ENCODE data around the gene ADGRL3. TPM values are rescaled to one million over a fixed set of nuclear protein-coding genes. Genes with fewer than 3 reads are reported as not detected.

Gene ADGRL3
- total and polyA plus RNA-seq, 2 donors (not counting 1 experiment from before 2014, with no cell fraction given) = under 0.01 to 0.05 TPM

DNA sequence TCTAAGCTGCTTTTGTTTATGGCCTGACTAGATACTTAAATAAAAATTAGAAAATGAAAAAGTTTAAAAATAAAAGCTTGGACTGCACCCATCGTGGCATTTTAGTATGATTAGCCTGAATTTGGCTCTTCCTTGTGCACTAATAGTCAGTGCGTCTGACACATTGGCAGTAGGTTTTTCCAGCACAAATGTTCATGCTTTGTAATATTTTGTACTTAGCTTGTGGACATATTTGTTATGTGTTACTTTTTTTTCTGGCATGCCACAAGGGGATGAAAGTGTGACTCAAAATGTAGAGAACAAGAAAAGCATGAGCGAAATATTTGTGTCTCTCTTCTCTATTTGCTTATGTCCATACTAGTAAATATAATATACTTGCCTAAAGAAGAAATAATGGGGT lies 359.3 kb downstream of the ADGRL3 start:
- H3K27me3 ChIP-seq (ENCODE audit: control insufficient read depth, insufficient read depth, low read length) = no peaks in the 10 kb centered on the region
- no peak overlapping the region for H3K27ac ChIP-seq (ENCODE audit: insufficient read depth, low read length)
- H4K20me1 ChIP-seq (ENCODE audit: control insufficient read depth, extremely low read depth, insufficient read depth, low read length) = no peaks in the 10 kb centered on the region
- H3K9ac ChIP-seq (ENCODE audit: insufficient read depth, low read length) = no peak overlapping the region
- no peaks in the 10 kb centered on the region for H3K36me3 ChIP-seq (ENCODE audit: control insufficient read depth, insufficient read depth, low read length)
- no peaks in the 10 kb centered on the region for H3K79me2 ChIP-seq (ENCODE audit: control insufficient read depth, insufficient read depth, low read length)
- H3K9me3 ChIP-seq (ENCODE audit: control insufficient read depth, insufficient read depth, low read depth, low read length) = no peaks in the 10 kb centered on the region
- TF ChIP-seq, protein P1, sequence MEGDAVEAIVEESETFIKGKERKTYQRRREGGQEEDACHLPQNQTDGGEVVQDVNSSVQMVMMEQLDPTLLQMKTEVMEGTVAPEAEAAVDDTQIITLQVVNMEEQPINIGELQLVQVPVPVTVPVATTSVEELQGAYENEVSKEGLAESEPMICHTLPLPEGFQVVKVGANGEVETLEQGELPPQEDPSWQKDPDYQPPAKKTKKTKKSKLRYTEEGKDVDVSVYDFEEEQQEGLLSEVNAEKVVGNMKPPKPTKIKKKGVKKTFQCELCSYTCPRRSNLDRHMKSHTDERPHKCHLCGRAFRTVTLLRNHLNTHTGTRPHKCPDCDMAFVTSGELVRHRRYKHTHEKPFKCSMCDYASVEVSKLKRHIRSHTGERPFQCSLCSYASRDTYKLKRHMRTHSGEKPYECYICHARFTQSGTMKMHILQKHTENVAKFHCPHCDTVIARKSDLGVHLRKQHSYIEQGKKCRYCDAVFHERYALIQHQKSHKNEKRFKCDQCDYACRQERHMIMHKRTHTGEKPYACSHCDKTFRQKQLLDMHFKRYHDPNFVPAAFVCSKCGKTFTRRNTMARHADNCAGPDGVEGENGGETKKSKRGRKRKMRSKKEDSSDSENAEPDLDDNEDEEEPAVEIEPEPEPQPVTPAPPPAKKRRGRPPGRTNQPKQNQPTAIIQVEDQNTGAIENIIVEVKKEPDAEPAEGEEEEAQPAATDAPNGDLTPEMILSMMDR (conservative IDR thresholded peaks at IDR 0.05 in 1 of 2, IDR thresholded peaks at IDR 0.05 in 1 of 2; ENCODE audit: low read depth in 1 of 2, low read length in 2 of 2) = no peak
- TF ChIP-seq EZH2 (IDR thresholded peaks at IDR 0.05; ENCODE audit: low read length, missing control alignments) = no peak
- H2AFZ ChIP-seq (ENCODE audit: low read length) = no peak overlapping the region
- H3K4me3 ChIP-seq (replicated peaks in 1 of 4; ENCODE audit: control extremely low read depth in 1 of 4, insufficient read depth in 1 of 4, low read depth in 3 of 4, low read length in 4 of 4) = no peak overlapping the region
- no peaks in the 10 kb centered on the region for H3K4me1 ChIP-seq (ENCODE audit: control insufficient read depth, extremely low read depth, insufficient read depth, low read length)
- DNase-seq (ENCODE audit: low read depth in 2 of 2) = no peak
- H3K4me2 ChIP-seq (ENCODE audit: extremely low read depth, insufficient read depth, low read length) = no peak overlapping the region

GRCh38 chr4:61561028-61561427 lies 360.9 kb downstream of the ADGRL3 start:
- Histone ChIP-seq H3K27ac (ENCODE audit: insufficient read depth, low read length) (no peak overlapping the region), H4K20me1 (ENCODE audit: control insufficient read depth, extremely low read depth, insufficient read depth, low read length) (no peaks in the 10 kb centered on the region), H2AFZ (ENCODE audit: low read length) (no peak overlapping the region), H3K4me1 (ENCODE audit: control insufficient read depth, extremely low read depth, insufficient read depth, low read length) (no peaks in the 10 kb centered on the region), H3K4me2 (ENCODE audit: extremely low read depth, insufficient read depth, low read length) (no peak overlapping the region), H3K9ac (ENCODE audit: insufficient read depth, low read length) (no peak overlapping the region), H3K9me3 (ENCODE audit: control insufficient read depth, insufficient read depth, low read depth, low read length) (no peaks in the 10 kb centered on the region), H3K36me3 (ENCODE audit: control insufficient read depth, insufficient read depth, low read length) (no peaks in the 10 kb centered on the region), H3K4me3 (replicated peaks in 1 of 4; ENCODE audit: control extremely low read depth in 1 of 4, insufficient read depth in 1 of 4, low read depth in 3 of 4, low read length in 4 of 4) (no peak overlapping the region), H3K27me3 (ENCODE audit: control insufficient read depth, insufficient read depth, low read length) (no peaks in the 10 kb centered on the region), H3K79me2 (ENCODE audit: control insufficient read depth, insufficient read depth, low read length) (no peaks in the 10 kb centered on the region)
- no peak for DNase-seq (ENCODE audit: low read depth in 2 of 2)
- TF ChIP-seq EZH2 (IDR thresholded peaks at IDR 0.05; ENCODE audit: low read length, missing control alignments) = no peak
- TF ChIP-seq, protein P1 (conservative IDR thresholded peaks at IDR 0.05 in 1 of 2, IDR thresholded peaks at IDR 0.05 in 1 of 2; ENCODE audit: low read depth in 1 of 2, low read length in 2 of 2) = no peak

DNA sequence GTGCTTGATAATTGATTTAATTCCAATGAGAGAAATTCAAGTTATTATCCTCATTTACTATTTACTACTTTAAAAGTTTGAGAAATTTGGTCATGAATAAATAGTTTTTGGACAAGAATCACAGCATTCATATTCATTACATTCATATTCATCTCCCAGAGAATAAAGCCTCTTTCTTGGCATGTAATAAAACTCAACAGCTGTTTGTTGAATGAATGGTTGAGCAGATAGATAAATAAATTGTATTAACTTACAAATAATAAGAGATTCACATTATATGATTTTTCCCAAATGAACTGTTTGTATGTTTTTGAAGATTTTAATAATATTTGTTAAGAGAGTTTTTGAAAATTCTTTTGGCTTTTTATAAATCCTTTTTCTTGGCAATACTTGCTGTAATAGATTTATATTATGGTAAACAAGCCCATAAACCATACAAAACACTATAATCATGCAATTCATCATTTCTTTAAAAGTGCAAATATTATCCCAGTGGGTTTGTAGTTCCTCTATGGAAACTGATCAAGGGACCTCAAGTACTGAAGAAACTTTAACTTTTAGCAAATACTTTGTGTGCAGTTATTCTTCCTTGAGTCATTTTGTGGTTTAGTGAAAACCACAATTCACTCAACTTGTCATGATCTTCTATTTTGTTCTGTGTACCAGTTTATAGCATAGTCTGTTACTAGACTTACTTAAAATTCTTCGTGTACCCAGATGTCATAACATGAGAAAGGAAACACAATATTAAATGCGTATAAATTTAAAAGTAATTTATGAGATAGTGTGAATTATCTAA lies 371.8 kb downstream of the ADGRL3 start:
- H4K20me1 ChIP-seq (ENCODE audit: control insufficient read depth, extremely low read depth, insufficient read depth, low read length) = no peaks in the 10 kb centered on the region
- H2AFZ ChIP-seq (ENCODE audit: low read length) = no peak overlapping the region
- no peak overlapping the region for H3K4me2 ChIP-seq (ENCODE audit: extremely low read depth, insufficient read depth, low read length)
- H3K27me3 ChIP-seq (ENCODE audit: control insufficient read depth, insufficient read depth, low read length) = no peaks in the 10 kb centered on the region
- H3K9me3 ChIP-seq (ENCODE audit: control insufficient read depth, insufficient read depth, low read depth, low read length) = no peaks in the 10 kb centered on the region
- H3K79me2 ChIP-seq (ENCODE audit: control insufficient read depth, insufficient read depth, low read length) = no peaks in the 10 kb centered on the region
- H3K27ac ChIP-seq (ENCODE audit: insufficient read depth, low read length) = no peak overlapping the region
- no peaks in the 10 kb centered on the region for H3K36me3 ChIP-seq (ENCODE audit: control insufficient read depth, insufficient read depth, low read length)
- TF ChIP-seq EZH2 (IDR thresholded peaks at IDR 0.05; ENCODE audit: low read length, missing control alignments) = no peak
- TF ChIP-seq, protein P1 (conservative IDR thresholded peaks at IDR 0.05 in 1 of 2, IDR thresholded peaks at IDR 0.05 in 1 of 2; ENCODE audit: low read depth in 1 of 2, low read length in 2 of 2) = no peak
- H3K9ac ChIP-seq (ENCODE audit: insufficient read depth, low read length) = no peak overlapping the region
- DNase-seq (ENCODE audit: low read depth in 2 of 2) = peak; percentile 60 to 83
- no peak overlapping the region for H3K4me3 ChIP-seq (replicated peaks in 1 of 4; ENCODE audit: control extremely low read depth in 1 of 4, insufficient read depth in 1 of 4, low read depth in 3 of 4, low read length in 4 of 4)
- H3K4me1 ChIP-seq (ENCODE audit: control insufficient read depth, extremely low read depth, insufficient read depth, low read length) = no peaks in the 10 kb centered on the region
